Ectodermal cell (in vitro differentiated cells): ENCODE data around the gene NUAK1.

Experiments
- H3K27ac ChIP-seq: 2 replicates; pipeline ENCODE4 v1.7.0; 2013; ENCODE audit warnings: mild to moderate bottlenecking, low read depth, low read length; ENCODE audit not compliant: insufficient read depth, poor library complexity, severe bottlenecking
- H3K27me3 ChIP-seq: 2 replicates; pipeline ENCODE4 v1.7.0; 2013; ENCODE audit warnings: mild to moderate bottlenecking, low read length; ENCODE audit not compliant: insufficient read depth, control insufficient read depth, poor library complexity, severe bottlenecking
- H3K36me3 ChIP-seq: one replicate; pipeline ENCODE4 v1.7.0; 2013; ENCODE audit warnings: low read length; ENCODE audit not compliant: control insufficient read depth, insufficient read depth
- H3K4me1 ChIP-seq: one replicate; pipeline ENCODE4 v1.7.0; 2013; ENCODE audit warnings: low read length; ENCODE audit not compliant: control insufficient read depth, insufficient read depth
- H3K4me3 ChIP-seq: 2 replicates; pipeline ENCODE4 v1.7.0; 2013; ENCODE audit warnings: low read depth, low read length, control low read depth; ENCODE audit not compliant: insufficient read depth
- H3K9me3 ChIP-seq: 2 replicates; pipeline ENCODE4 v1.7.0; 2013; ENCODE audit warnings: mild to moderate bottlenecking, low read length, moderate library complexity; ENCODE audit not compliant: control insufficient read depth
- WGBS, 2 experiments: methylation state at CpG; one replicate each; pipeline ENCODE4 v1.1.7; 2013; ENCODE audit warnings: missing lambda C conversion rate in 2 of 2; 5-methylcytosine and 5-hydroxymethylcytosine counted together

The NUAK1 gene

GRCh38 chr12:106013941-106014340 lies 124.8 kb downstream of the NUAK1 start:
- H3K36me3 ChIP-seq, result no peaks in the 10 kb centered on the region
- no peaks in the 10 kb centered on the region for H3K4me1 ChIP-seq
- no peaks in the 10 kb centered on the region for H3K27me3 ChIP-seq
- no peaks in the 10 kb centered on the region for H3K9me3 ChIP-seq
- H3K27ac ChIP-seq, result no peak overlapping the region
- WGBS, 2 experiments, result 90 to 95% methylated on average over 4 of the region's 4 CpGs
- H3K4me3 ChIP-seq, result no peak overlapping the region
